Neural progenitor cell (in vitro differentiated cells): ENCODE results near the gene PACS1.

Experiments used
- CTCF ChIP-seq: fragments of 200-600 bp; sonication (generic); IDR thresholded peaks from 2 replicates; pipeline ENCODE4 v1.5.1; 2017; ENCODE audit warnings: antibody characterized with exemption, mild to moderate bottlenecking
- EZH2phosphoT487 ChIP-seq: fragments of 200-600 bp; sonication (generic); IDR thresholded peaks from 2 replicates; pipeline ENCODE4 v1.6.1; 2017; ENCODE audit warnings: antibody characterized with exemption

GRCh38 chr11:66150725-66151124 lies 80.7 kb downstream of the PACS1 start:
- TF ChIP-seq CTCF (no peak), EZH2phosphoT487 (no peak)
